GM12891 (cell line): ENCODE measurements around the gene XIST.

ENCODE experiments used
- PAX5 ChIP-seq: IDR thresholded peaks from 2 replicates; pipeline ENCODE4 v1.6.1; 2011; ENCODE audit warnings: low read length, moderate library complexity, mild to moderate bottlenecking; ENCODE audit not compliant: insufficient read depth, severe bottlenecking
- POLR2A ChIP-seq: IDR thresholded peaks from 2 replicates; pipeline ENCODE4 v1.6.1; 2011; ENCODE audit warnings: low read depth, low read length, control low read depth
- POLR2AphosphoS5 ChIP-seq: IDR thresholded peaks from 2 replicates; pipeline ENCODE4 v1.6.1; 2011; ENCODE audit warnings: low read depth, low read length, control low read depth
- SPI1 ChIP-seq: IDR thresholded peaks from 2 replicates; pipeline ENCODE4 v1.6.1; 2011; ENCODE audit warnings: low read depth, low read length, control low read depth

DNA sequence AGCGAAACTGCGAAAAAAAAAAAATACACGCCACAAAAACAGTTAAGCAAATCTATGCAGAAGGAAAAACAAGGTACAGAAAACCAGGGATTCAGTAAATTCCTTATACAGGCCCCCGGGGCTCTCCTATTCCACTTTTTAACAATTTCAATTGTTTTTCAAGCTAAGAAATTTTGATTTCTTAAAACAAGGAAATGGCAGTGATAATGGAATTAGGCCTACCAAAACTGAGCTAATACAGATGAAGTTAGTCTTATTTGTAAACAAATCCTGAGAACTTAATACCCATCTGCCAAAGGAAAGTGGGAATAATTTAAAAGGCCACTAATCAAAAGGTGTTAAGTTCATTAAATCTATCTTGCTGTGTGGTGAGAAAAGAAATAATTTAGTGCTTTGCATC, 20.2 kb downstream of the XIST start:
- TF ChIP-seq PAX5: no peak
- TF ChIP-seq POLR2A: no peak
- no peak for TF ChIP-seq SPI1
- no peak for TF ChIP-seq POLR2AphosphoS5
